Activated T-helper 2 cell treated with anti-CD3 and anti-CD28 coated beads, Interferon-gamma antibody, Interleukin-2, Interleukin-4, amounts not matched to agents 10 μg/mL and 5 μg/mL and 100 μg/mL, durations not matched to agents 14 hours and 24 hours and 36 hours (primary cell): ENCODE results near the gene DAB1. TPM values are rescaled to one million over a fixed set of nuclear protein-coding genes. Genes with fewer than 3 reads are reported as not detected.
A peak's percentile ranks its signal among the peaks of the same experiment; 100 is the strongest.

Experiments used
- DNase-seq: peaks from one replicate; pipeline ENCODE4 v3.0.0; 2021; ENCODE audit warnings: low spot score
- H3K27ac Mint-ChIP-seq: one replicate; pipeline ENCODE4 v1.8.0; 2021; ENCODE audit warnings: mixed read lengths
- H3K27me3 Mint-ChIP-seq: one replicate; pipeline ENCODE4 v1.8.0; 2021; ENCODE audit warnings: low read depth, mixed read lengths
- H3K36me3 Mint-ChIP-seq: one replicate; pipeline ENCODE4 v1.8.0; 2021; ENCODE audit warnings: low read depth, mixed read lengths
- H3K4me1 Mint-ChIP-seq: one replicate; pipeline ENCODE4 v1.8.0; 2021; ENCODE audit warnings: low read depth, mixed read lengths
- H3K4me3 Mint-ChIP-seq: one replicate; pipeline ENCODE4 v1.8.0; 2021; ENCODE audit warnings: low read depth, mild to moderate bottlenecking, moderate library complexity, mixed read lengths
- H3K9me3 Mint-ChIP-seq: one replicate; pipeline ENCODE4 v1.8.0; 2021; ENCODE audit warnings: mixed read lengths
- intact Hi-C: fragments of 100-400 bp; cut with micrococcal nuclease; formaldehyde crosslinking; loops from one replicate; pipeline ENCODE4 v1.15.1; 2023
- total RNA-seq: library from RNA; stranded (reverse); gene quantifications from 2 replicates; pipeline ENCODE4 v1.2.3, GENCODE V29; 2022

The DAB1 gene
- total RNA-seq, 1 donor from 2014 or later, result not detected

- H3K4me1 Mint-ChIP-seq, result peaks cover 3% of the 10 kb centered on the region
- H3K27me3 Mint-ChIP-seq, result peaks cover 5% of the 10 kb centered on the region
- H3K9me3 Mint-ChIP-seq, result no peaks in the 10 kb centered on the region
- no peak overlapping the region for H3K4me3 Mint-ChIP-seq
- H3K27ac Mint-ChIP-seq, result no peak overlapping the region
- intact Hi-C loops, result no loop called here
- H3K36me3 Mint-ChIP-seq, result no peaks in the 10 kb centered on the region
- DNase-seq, result no peak
Measured at GRCh38 chr1:57319791-57320190, 104.1 kb downstream of the DAB1 start.

DNA sequence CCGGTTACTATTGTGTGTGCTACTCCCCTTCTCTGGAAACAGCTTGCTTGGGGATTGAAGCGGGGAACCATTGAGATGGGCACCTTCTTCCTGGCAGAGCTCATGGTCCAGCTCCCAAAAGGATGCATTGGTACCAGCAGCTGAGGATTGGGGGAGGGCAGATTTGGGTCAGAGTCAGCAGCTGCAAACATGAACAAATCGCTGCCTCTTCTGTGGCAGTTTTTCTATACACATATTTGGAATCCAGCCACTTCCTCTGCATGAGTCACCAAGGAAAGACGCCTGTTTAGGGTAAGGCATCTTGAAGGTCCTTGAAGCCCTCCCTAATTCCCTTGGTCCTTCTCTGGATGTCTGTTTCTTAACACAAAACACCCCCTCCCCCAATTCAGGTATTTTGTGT lies 104.7 kb downstream of the DAB1 start:
- H3K9me3 Mint-ChIP-seq, result no peaks in the 10 kb centered on the region
- H3K4me3 Mint-ChIP-seq, result no peak overlapping the region
- H3K27ac Mint-ChIP-seq, result no peak overlapping the region
- H3K4me1 Mint-ChIP-seq, result peaks cover 3% of the 10 kb centered on the region
- intact Hi-C loops, result no loop called here
- DNase-seq, result no peak
- no peaks in the 10 kb centered on the region for H3K36me3 Mint-ChIP-seq
- peaks cover 4% of the 10 kb centered on the region for H3K27me3 Mint-ChIP-seq

GRCh38 chr1:57316861-57317260 lies 107.0 kb downstream of the DAB1 start:
- Mint-ChIP-seq H3K27me3 (no peaks in the 10 kb centered on the region), H3K27ac (no peak overlapping the region), H3K4me1 (peaks cover 3% of the 10 kb centered on the region), H3K4me3 (no peak overlapping the region), H3K9me3 (no peaks in the 10 kb centered on the region), H3K36me3 (no peaks in the 10 kb centered on the region)
- intact Hi-C loops, result no loop called here
- DNase-seq, result no peak

DNA sequence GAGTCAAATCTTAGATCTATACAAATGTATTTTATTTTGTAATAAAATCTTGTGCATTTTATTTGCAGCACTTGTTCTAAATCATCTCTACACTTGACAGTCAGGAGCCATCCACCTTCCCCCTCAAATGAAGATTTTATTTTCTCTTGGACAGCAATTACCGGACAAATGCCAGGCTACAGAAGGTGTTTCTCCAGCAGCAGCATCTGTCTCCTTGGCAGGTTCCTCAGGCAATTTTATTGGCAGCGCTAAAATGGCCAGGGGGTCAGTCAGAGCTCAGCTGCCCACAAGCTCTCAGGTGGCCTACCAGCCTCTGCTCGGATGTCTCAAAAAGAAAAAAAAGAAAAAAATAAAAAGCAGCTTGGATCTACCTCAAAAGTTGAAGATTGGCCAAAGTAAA lies 107.6 kb downstream of the DAB1 start:
- Mint-ChIP-seq H3K4me1 (peaks cover 3% of the 10 kb centered on the region), H3K36me3 (no peaks in the 10 kb centered on the region), H3K4me3 (no peak overlapping the region), H3K27me3 (no peaks in the 10 kb centered on the region), H3K9me3 (no peaks in the 10 kb centered on the region), H3K27ac (no peak overlapping the region)
- DNase-seq, result no peak
- intact Hi-C loops, result no loop called here

GRCh38 chr1:57312869-57313268 lies 111.0 kb downstream of the DAB1 start:
- Mint-ChIP-seq H3K27me3 (no peaks in the 10 kb centered on the region), H3K27ac (no peak overlapping the region), H3K4me1 (peaks cover 11% of the 10 kb centered on the region), H3K36me3 (no peaks in the 10 kb centered on the region), H3K9me3 (peaks cover under 1% of the 10 kb centered on the region), H3K4me3 (no peak overlapping the region)
- intact Hi-C loops, result no loop called here
- DNase-seq, result no peak

GRCh38 chr1:57311411-57311810 lies 112.4 kb downstream of the DAB1 start:
- no peak for DNase-seq
- H3K27ac Mint-ChIP-seq, result no peak overlapping the region
- H3K4me1 Mint-ChIP-seq, result peaks cover 20% of the 10 kb centered on the region
- H3K9me3 Mint-ChIP-seq, result peaks cover 8% of the 10 kb centered on the region
- H3K36me3 Mint-ChIP-seq, result peaks cover 5% of the 10 kb centered on the region
- H3K27me3 Mint-ChIP-seq, result no peaks in the 10 kb centered on the region
- H3K4me3 Mint-ChIP-seq, result no peak overlapping the region
- intact Hi-C loops, result no loop called here

DNA sequence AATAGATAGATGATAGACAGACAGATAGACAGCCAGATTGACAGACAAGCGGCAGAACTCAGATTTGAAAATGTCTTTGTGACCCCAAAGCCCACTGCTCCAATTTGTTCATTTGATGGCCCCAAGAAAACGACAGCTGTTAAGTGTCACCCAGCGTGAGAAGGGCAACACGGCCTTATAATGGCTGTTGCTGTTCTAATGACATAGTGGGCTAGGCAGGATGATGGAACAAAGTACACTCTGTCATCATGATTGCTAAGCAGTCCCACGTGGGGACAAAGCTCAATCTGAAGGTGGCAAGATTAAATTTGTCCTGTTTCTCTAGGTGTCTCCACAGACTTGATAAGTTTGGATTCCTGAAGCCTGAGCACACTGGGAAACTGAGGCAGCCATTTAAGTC lies 112.9 kb downstream of the DAB1 start:
- Mint-ChIP-seq H3K36me3 (peaks cover 5% of the 10 kb centered on the region), H3K27ac (no peak overlapping the region), H3K27me3 (no peaks in the 10 kb centered on the region), H3K9me3 (peaks cover 8% of the 10 kb centered on the region), H3K4me3 (no peak overlapping the region), H3K4me1 (peaks cover 20% of the 10 kb centered on the region)
- no peak for DNase-seq
- intact Hi-C loops, result no loop called here

- peaks cover 5% of the 10 kb centered on the region for H3K36me3 Mint-ChIP-seq
- peaks cover 20% of the 10 kb centered on the region for H3K4me1 Mint-ChIP-seq
- no peaks in the 10 kb centered on the region for H3K27me3 Mint-ChIP-seq
- H3K4me3 Mint-ChIP-seq, result no peak overlapping the region
- intact Hi-C loops, result no loop called here
- DNase-seq, result no peak
- H3K9me3 Mint-ChIP-seq, result peaks cover 8% of the 10 kb centered on the region
- H3K27ac Mint-ChIP-seq, result no peak overlapping the region
Measured at GRCh38 chr1:57309630-57310029, 114.2 kb downstream of the DAB1 start.

DNA sequence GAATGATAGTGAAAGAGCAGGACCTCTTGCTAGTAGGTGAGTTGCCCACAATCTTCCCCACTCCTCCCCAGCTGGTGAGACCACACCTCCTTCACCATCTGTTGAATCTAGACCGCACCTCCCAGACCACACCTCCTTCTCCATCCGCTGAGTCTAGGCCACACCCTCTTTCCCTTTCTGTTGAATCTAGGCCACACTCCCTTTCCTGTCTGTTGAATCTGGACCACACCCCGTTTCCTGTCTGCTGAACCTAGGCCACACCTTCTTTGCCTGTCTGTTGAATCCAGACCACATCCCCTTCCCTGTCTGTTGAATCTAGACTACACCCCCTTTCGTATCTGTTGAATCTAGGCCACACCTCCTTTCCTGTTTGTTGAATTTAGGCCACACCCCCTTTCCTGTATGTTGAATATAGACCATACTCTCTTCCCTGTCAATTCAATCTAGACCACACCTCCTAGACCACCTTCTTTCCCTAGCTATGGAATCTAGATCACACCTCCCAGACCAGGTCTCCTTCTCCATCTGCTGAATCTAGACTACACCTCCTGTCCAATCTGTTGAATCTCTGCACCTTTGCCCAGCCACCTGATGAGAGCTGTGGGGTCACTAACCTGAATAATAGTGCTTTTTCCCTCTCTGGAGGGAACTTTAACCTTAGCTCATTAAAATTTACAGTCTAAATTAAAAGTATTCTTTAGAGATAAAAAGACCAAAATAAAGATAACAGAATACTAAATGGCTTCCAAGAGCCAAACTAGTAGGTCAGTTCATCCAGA lies 116.3 kb downstream of the DAB1 start:
- H3K27ac Mint-ChIP-seq, result peak overlapping the region; percentile 15
- no peaks in the 10 kb centered on the region for H3K27me3 Mint-ChIP-seq
- H3K4me1 Mint-ChIP-seq, result peaks cover 20% of the 10 kb centered on the region
- peaks cover 5% of the 10 kb centered on the region for H3K36me3 Mint-ChIP-seq
- H3K9me3 Mint-ChIP-seq, result peaks cover 8% of the 10 kb centered on the region
- H3K4me3 Mint-ChIP-seq, result peak overlapping the region; percentile 28
- intact Hi-C loops, result no loop called here
- DNase-seq, result peak; percentile 79

DNA sequence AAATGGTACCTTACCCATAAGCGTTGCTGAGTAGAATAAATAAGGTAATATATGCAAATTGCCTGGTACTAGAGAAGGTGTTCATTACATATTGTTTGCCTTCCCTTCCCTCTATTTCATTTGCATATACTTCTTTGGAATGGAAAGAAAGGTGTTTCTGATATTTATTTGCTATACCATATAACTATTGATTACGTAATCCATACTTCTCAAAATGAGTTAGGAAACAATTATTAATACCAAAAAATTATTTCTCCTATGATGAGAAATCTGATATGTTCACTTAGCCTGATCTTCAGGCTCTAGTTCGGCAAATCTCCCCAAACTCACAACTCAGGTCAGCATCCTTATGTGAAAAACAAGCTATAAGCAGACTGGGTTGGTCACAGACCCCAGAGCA lies 119.3 kb downstream of the DAB1 start:
- intact Hi-C loops, result no loop called here
- Mint-ChIP-seq H3K9me3 (peaks cover 8% of the 10 kb centered on the region), H3K36me3 (peaks cover 5% of the 10 kb centered on the region), H3K4me3 (no peak overlapping the region), H3K4me1 (peaks cover 9% of the 10 kb centered on the region), H3K27ac (no peak overlapping the region), H3K27me3 (no peaks in the 10 kb centered on the region)
- DNase-seq, result no peak

DNA sequence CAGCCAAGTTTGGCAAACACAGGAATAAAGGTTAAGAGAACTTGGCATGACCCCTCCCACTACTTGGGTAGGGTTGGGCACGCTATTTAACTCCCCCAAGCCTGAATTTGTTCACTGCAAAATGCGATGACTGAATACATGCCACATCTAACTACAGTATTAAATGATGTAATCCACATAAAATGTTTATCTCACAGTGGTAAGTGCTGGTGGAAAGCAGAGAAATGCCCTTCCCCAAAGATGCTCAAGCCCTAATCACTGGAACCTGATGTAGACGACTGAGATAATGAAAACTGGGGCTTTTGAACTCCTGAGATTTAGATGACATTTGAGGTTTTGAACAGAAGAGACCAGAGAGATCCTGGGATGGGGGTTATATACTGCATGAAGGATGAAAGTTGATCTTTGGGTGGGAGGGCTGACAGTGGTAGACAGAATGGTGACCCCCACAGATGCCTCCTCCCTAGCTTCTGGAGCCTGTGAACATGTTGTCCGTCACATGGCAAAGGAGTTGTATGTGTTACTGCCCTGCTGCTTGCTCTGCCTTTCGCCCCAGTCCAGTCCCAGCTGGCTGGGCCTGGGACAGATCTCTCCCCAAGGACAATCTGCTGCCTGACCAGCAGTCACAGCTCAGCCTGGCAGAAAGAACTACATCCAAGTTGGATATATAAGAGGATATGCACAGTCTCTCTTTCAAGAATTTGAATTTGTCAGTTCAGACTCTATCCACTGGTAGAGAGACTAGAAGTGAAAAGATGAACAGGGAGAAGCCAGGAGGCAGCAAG lies 120.9 kb downstream of the DAB1 start:
- no peak for DNase-seq
- Mint-ChIP-seq H3K9me3 (peaks cover 8% of the 10 kb centered on the region), H3K27ac (no peak overlapping the region), H3K36me3 (peaks cover 5% of the 10 kb centered on the region), H3K27me3 (no peaks in the 10 kb centered on the region), H3K4me3 (no peak overlapping the region), H3K4me1 (peaks cover 9% of the 10 kb centered on the region)
- intact Hi-C loops, result no loop called here

- H3K27me3 Mint-ChIP-seq, result no peaks in the 10 kb centered on the region
- H3K27ac Mint-ChIP-seq, result no peak overlapping the region
- intact Hi-C loops, result no loop called here
- no peaks in the 10 kb centered on the region for H3K9me3 Mint-ChIP-seq
- H3K36me3 Mint-ChIP-seq, result no peaks in the 10 kb centered on the region
- no peaks in the 10 kb centered on the region for H3K4me1 Mint-ChIP-seq
- DNase-seq, result no peak
- H3K4me3 Mint-ChIP-seq, result no peak overlapping the region
Measured at GRCh38 chr1:57300186-57300585, 123.7 kb downstream of the DAB1 start.

DNA sequence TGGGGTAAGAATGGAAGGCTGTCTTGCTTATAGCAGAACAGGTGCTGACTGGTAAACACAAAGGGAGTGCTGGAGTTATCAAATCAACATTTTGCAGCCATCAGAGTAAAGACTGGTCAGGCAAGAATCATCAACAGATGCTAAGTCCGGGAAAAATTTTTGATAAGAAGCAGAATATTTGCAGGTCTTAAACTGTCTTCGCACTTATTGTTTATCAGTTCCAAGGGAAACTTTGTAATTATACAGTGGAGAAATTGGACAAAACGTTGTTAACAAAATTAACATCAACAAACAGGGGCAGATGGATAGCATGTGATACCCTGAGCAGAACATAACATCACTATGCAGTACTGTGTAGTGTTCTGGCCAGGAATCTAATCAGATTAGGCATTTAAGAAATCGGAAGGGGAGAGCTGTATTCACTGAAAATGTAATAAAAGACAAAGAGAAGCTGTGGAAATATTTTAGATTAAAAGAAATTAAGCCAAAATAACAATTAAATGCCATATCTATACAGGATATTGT lies 127.1 kb downstream of the DAB1 start:
- H3K27me3 Mint-ChIP-seq, result peaks cover 2% of the 10 kb centered on the region
- no peaks in the 10 kb centered on the region for H3K4me1 Mint-ChIP-seq
- no peak for DNase-seq
- H3K9me3 Mint-ChIP-seq, result no peaks in the 10 kb centered on the region
- no peak overlapping the region for H3K27ac Mint-ChIP-seq
- intact Hi-C loops, result no loop called here
- no peaks in the 10 kb centered on the region for H3K36me3 Mint-ChIP-seq
- no peak overlapping the region for H3K4me3 Mint-ChIP-seq
